Liver (tissue), 3 donors: ENCODE results near the gene ITGB4.

Experiments
- EGR1 ChIP-seq, 2 donors: IDR thresholded peaks; 2 replicates each; pipeline ENCODE4 v1.6.1; 2016 to 2018; ENCODE audit warnings: antibody characterized with exemption in 2 of 2, low read depth in 2 of 2
- GABPA ChIP-seq, 2 donors: IDR thresholded peaks in 1 of 2; conservative IDR thresholded peaks in 1 of 2; 2 replicates each; pipeline ENCODE4 v1.6.1; 2016; ENCODE audit warnings: antibody characterized with exemption in 2 of 2, mild to moderate bottlenecking in 1 of 2, moderate library complexity in 1 of 2
- JUND ChIP-seq, 2 donors: IDR thresholded peaks; 2 replicates each; pipeline ENCODE4 v1.6.1; 2016; ENCODE audit warnings: antibody characterized with exemption in 2 of 2
- MAX ChIP-seq: IDR thresholded peaks from 2 replicates; pipeline ENCODE4 v1.6.1; 2016; ENCODE audit warnings: antibody characterized with exemption
- RXRA ChIP-seq, 2 donors: IDR thresholded peaks; 2 replicates each; pipeline ENCODE4 v1.6.1; 2017 to 2018; ENCODE audit warnings: antibody characterized with exemption in 2 of 2, mild to moderate bottlenecking in 1 of 2
- TAF1 ChIP-seq: conservative IDR thresholded peaks from 2 replicates; pipeline ENCODE4 v1.6.1; 2016; ENCODE audit warnings: antibody characterized with exemption, mild to moderate bottlenecking
- YY1 ChIP-seq: IDR thresholded peaks from 2 replicates; pipeline ENCODE4 v1.6.1; 2016; ENCODE audit warnings: antibody characterized with exemption, mild to moderate bottlenecking
- TF ChIP-seq, protein P1 (sequence below): fragments of 150-350 bp; IDR thresholded peaks from 2 replicates; pipeline ENCODE4 v1.5.1; 2017; ENCODE audit warnings: improper control_type of control experiment, low read depth, low read length; ENCODE audit not compliant: missing input control
- donor health status: healthy.
- donor health status: healthy.

- TF ChIP-seq, protein P1, sequence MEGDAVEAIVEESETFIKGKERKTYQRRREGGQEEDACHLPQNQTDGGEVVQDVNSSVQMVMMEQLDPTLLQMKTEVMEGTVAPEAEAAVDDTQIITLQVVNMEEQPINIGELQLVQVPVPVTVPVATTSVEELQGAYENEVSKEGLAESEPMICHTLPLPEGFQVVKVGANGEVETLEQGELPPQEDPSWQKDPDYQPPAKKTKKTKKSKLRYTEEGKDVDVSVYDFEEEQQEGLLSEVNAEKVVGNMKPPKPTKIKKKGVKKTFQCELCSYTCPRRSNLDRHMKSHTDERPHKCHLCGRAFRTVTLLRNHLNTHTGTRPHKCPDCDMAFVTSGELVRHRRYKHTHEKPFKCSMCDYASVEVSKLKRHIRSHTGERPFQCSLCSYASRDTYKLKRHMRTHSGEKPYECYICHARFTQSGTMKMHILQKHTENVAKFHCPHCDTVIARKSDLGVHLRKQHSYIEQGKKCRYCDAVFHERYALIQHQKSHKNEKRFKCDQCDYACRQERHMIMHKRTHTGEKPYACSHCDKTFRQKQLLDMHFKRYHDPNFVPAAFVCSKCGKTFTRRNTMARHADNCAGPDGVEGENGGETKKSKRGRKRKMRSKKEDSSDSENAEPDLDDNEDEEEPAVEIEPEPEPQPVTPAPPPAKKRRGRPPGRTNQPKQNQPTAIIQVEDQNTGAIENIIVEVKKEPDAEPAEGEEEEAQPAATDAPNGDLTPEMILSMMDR: no peak
- TF ChIP-seq GABPA (IDR thresholded peaks at IDR 0.05 in 1 of 2, conservative IDR thresholded peaks at IDR 0.05 in 1 of 2) (no peak), MAX (no peak), TAF1 (no peak), RXRA (IDR thresholded peaks at IDR 0.05) (no peak), EGR1 (IDR thresholded peaks at IDR 0.05; ENCODE audit: low read depth in 2 of 2) (no peak), YY1 (no peak), JUND (IDR thresholded peaks at IDR 0.05) (no peak)
Observed at GRCh38 chr17:75676461-75676860, 44.8 kb upstream of the ITGB4 start.
